Thyroid gland (tissue), 4 donors: ENCODE results near the gene PLXNA3. TPM values are rescaled to one million over a fixed set of nuclear protein-coding genes. Genes with fewer than 3 reads are reported as not detected.

ENCODE experiments used
- DNase-seq, 2 donors: peaks; one replicate each; pipeline ENCODE4 v3.0.0-alpha.2; 2019
- H3K27ac ChIP-seq, 3 donors: fragments of 200-600 bp; sonication (generic); 1 replicate in 2 of 3; 2 replicates in 1 of 3; pipeline ENCODE4 v1.5.1; 2016 to 2019; ENCODE audit warnings: mild to moderate bottlenecking in 1 of 3, moderate library complexity in 1 of 3
- H3K27me3 ChIP-seq: fragments of 200-600 bp; sonication (generic); one replicate; pipeline ENCODE4 v1.5.1; 2019
- H3K36me3 ChIP-seq, 2 donors: fragments of 200-600 bp; sonication (generic); one replicate each; pipeline ENCODE4 v1.5.1; 2016 to 2019
- H3K4me1 ChIP-seq, 2 donors: fragments of 200-600 bp; sonication (generic); one replicate each; pipeline ENCODE4 v1.5.1; 2017 to 2019
- H3K4me3 ChIP-seq, 3 donors: fragments of 200-600 bp; sonication (generic); replicated peaks in 1 of 3; 1 replicate in 2 of 3; 2 replicates in 1 of 3; pipeline ENCODE4 v1.5.1; 2016; ENCODE audit warnings: mild to moderate bottlenecking in 1 of 3
- H3K9me3 ChIP-seq: fragments of 200-600 bp; sonication (generic); one replicate; pipeline ENCODE4 v1.5.1; 2017
- POLR2A ChIP-seq, 2 donors: fragments of 450-650 bp; IDR thresholded peaks; one replicate each; pipeline ENCODE4 v1.6.1; 2017; ENCODE audit warnings: antibody characterized with exemption in 2 of 2, mild to moderate bottlenecking in 2 of 2, moderate library complexity in 1 of 2
- WGBS, 2 donors: methylation state at CpG; one replicate each; pipeline ENCODE4 v1.1.5; 2017; 5-methylcytosine and 5-hydroxymethylcytosine counted together
- intact Hi-C: fragments of 100-400 bp; cut with DNase I; formaldehyde crosslinking; loops from one replicate; pipeline ENCODE4 v1.15.1; 2023
- total RNA-seq, 4 donors: library from RNA; depleted of rRNA; stranded (reverse); fragments of >200 nt; gene quantifications; one replicate each; pipeline ENCODE4 v1.2.3, GENCODE V29; 2016
- TF ChIP-seq, protein P1 (sequence below), 6 experiments: fragments of 200-600 bp in 3 of 6; fragments of 450-650 bp in 3 of 6; sonication (generic) in 3 of 6; IDR thresholded peaks; one replicate each; pipeline ENCODE4 v1.5.1; 2016 to 2019; ENCODE audit warnings: antibody characterized with exemption in 6 of 6, mild to moderate bottlenecking in 2 of 6, inconsistent platforms in 1 of 6, moderate library complexity in 1 of 6

The PLXNA3 gene
- total RNA-seq, 4 donors from 2014 or later = 3.9 to 20.7 (median 14.1) TPM

DNA sequence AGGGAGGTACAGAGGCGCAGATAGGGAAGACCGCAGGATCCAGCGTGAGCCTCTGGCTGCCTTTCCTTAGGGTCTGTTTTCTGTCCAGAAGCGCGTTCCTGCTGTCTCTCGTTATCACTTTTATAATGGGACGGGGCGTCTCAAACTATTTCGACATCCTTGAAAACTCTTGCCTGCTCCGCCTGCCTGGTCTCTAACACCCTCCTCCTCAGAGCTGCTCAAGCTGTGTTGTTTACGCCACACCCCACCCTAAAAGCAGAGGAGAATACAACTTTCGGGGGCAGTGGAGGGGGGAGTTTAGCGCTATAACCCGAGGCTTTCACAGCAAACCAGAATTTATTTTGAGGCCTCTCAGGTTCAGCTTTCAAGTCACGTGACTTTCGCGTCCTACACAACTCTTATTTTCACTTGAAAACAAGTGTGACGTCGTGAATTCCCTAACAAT lies 58.6 kb downstream of the PLXNA3 start:
- Histone ChIP-seq H3K9me3 (no peaks in the 10 kb centered on the region), H3K4me1 (peaks cover 5 to 10% of the 10 kb centered on the region in 2 donors), H3K4me3 (peak overlapping the region in 1 of 3 donors; percentile 57), H3K36me3 (no peaks in the 10 kb centered on the region), H3K27ac (peak overlapping the region; percentile 23 to 87 (median 76)), H3K27me3 (no peaks in the 10 kb centered on the region)
- intact Hi-C loops = no loop called here
- TF ChIP-seq, protein P1, sequence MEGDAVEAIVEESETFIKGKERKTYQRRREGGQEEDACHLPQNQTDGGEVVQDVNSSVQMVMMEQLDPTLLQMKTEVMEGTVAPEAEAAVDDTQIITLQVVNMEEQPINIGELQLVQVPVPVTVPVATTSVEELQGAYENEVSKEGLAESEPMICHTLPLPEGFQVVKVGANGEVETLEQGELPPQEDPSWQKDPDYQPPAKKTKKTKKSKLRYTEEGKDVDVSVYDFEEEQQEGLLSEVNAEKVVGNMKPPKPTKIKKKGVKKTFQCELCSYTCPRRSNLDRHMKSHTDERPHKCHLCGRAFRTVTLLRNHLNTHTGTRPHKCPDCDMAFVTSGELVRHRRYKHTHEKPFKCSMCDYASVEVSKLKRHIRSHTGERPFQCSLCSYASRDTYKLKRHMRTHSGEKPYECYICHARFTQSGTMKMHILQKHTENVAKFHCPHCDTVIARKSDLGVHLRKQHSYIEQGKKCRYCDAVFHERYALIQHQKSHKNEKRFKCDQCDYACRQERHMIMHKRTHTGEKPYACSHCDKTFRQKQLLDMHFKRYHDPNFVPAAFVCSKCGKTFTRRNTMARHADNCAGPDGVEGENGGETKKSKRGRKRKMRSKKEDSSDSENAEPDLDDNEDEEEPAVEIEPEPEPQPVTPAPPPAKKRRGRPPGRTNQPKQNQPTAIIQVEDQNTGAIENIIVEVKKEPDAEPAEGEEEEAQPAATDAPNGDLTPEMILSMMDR (IDR thresholded peaks at IDR 0.05) = no peak
- TF ChIP-seq POLR2A (IDR thresholded peaks at IDR 0.05) = no peak
- WGBS, 2 donors = 7 to 15% methylated on average over 7 to 13 of the region's 19 CpGs
- peak in 1 of 2 donors; percentile 20 for DNase-seq

DNA sequence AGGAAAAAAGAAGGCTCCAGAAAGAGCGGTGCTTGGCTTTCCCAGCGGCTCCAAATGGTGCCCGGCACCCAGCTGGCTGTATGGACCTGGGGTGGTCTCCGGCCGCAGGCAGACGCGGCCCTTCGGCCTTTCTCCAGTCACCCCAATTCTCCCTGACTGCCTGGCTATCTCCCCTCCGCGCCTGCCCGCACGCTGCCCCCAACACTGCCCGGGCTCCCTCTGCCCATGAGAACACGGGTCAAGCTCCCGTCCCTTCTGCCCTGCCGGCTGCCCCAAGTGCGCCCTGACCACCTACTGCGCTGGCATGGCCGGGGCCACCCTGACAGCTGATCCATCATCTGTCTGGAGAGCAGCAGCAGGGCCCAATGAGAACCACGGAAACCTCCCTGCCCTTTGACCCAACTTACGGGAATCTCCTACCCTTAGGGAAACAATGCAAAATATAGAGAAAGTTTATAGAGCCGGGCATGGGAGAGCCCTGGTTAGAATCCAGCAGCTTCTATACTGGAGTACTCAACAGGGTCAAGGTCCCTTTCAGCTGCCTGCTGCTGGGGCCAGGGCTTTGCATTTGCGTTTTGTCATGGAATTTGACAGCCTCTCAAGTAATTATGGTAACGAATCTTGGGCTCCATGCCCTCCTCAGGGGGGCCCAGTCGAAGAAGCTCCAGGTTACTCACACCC lies 59.2 kb downstream of the PLXNA3 start:
- TF ChIP-seq, protein P1 (IDR thresholded peaks at IDR 0.05) = no peak
- TF ChIP-seq POLR2A (IDR thresholded peaks at IDR 0.05) = no peak
- Histone ChIP-seq H3K4me1 (peaks cover 5 to 10% of the 10 kb centered on the region in 2 donors), H3K27ac (peak overlapping the region; percentile 23 to 87 (median 76)), H3K9me3 (no peaks in the 10 kb centered on the region), H3K36me3 (no peaks in the 10 kb centered on the region), H3K27me3 (no peaks in the 10 kb centered on the region), H3K4me3 (peak overlapping the region in 1 of 3 donors; percentile 57)
- intact Hi-C loops = no loop called here
- WGBS, 2 donors = 53 to 60% methylated on average over 12 of the region's 25 CpGs
- DNase-seq = no peak

DNA sequence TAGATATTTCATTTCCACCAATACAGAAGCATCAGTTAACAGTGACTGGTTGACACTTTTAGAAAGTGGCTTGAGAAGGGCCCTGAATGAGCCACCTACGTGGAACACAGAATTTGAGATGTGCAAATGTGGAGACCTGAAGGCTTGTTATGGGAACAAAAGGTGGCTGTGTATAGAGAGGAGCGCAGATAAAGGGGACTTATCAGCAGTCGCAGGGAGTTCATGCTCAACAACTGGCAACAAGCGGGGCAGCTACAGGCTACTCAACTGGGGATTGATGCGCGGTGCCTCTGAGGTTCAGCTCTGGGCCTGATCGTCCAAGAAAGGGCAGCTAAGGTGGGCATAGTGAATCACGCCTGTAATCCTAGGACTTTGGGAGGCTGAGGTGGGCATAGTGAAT lies 61.3 kb downstream of the PLXNA3 start:
- intact Hi-C loops = no loop called here
- Histone ChIP-seq H3K4me3 (no peak overlapping the region), H3K4me1 (peaks cover 5 to 10% of the 10 kb centered on the region in 2 donors), H3K36me3 (no peaks in the 10 kb centered on the region), H3K27ac (no peak overlapping the region), H3K9me3 (no peaks in the 10 kb centered on the region), H3K27me3 (no peaks in the 10 kb centered on the region)
- TF ChIP-seq, protein P1 (IDR thresholded peaks at IDR 0.05) = no peak
- TF ChIP-seq POLR2A (IDR thresholded peaks at IDR 0.05) = no peak
- WGBS, 2 donors = 85 to 89% methylated on average over 5 to 7 of the region's 8 CpGs
- DNase-seq = no peak

DNA sequence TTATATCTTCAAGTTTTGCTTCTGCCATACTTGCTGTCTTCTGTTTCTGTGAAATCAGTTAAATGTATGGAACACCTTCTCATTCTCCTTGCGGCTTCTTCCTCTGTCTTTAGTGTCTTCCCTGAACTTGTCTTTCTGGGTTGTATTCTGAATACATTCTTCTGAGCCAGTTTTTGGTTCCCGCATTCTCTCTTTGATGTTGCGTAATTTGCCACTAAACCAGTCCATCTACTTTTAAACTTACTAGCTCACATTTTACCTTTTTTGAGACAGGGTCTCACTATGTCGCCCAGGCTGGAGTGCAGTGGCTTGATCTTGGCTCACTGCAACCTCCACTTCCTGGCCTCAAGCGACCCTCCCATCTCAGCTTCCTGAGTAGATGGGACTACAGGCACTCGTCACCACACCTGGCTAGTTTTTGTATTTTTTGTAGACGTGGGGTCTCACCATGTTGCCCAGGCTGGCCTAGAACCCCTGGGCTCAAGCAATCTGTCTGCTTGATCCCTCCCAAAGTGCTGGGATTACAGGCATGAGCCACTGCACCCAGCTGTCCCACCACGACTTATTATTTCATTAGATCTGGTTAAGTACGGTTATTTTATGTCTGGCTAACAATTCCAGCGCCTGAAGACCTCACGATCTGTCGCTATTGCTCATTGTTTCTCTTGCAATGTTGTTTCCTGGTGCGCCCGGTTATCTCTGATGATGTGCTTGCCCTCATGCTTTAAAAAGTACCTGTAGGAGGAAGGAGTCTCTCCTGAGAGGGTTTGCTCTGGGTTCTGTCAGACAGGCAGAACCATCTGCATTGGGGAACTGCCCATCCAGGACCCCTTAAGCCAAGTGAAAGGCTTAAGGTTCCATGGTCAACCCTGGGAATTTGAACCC lies 67.8 kb downstream of the PLXNA3 start:
- TF ChIP-seq, protein P1 (IDR thresholded peaks at IDR 0.05) = no peak
- no peak for TF ChIP-seq POLR2A (IDR thresholded peaks at IDR 0.05)
- WGBS, 2 donors = 69 to 71% methylated on average over 14 of the region's 14 CpGs
- no peak for DNase-seq
- Histone ChIP-seq H3K27me3 (no peaks in the 10 kb centered on the region), H3K4me3 (no peak overlapping the region), H3K27ac (peak overlapping the region; percentile 54 to 88 (median 63)), H3K9me3 (no peaks in the 10 kb centered on the region), H3K4me1 (peaks cover 0 to 11% of the 10 kb centered on the region in 2 donors), H3K36me3 (no peaks in the 10 kb centered on the region)
- intact Hi-C loops = no loop called here
